ENCODE results near the gene NOL3.
A peak's percentile ranks its signal among the peaks of the same experiment; 100 is the strongest.

Gene NOL3

GRCh38 chr16:67173323-67173722, 3.0 kb downstream of the NOL3 start:
- DNase-seq = no peak

GRCh38 chr16:67173808-67174705, 3.7 kb downstream of the NOL3 start:
- DNase-seq = peak; percentile 59

- DNase-seq = no peak
These were observed 4.4 kb downstream of the NOL3 start for GRCh38 chr16:67174706-67175231.

- no peak for DNase-seq
These were observed 6.3 kb downstream of the NOL3 start for GRCh38 chr16:67176662-67177061.

- DNase-seq = peak; percentile 57
These were observed 7.7 kb downstream of the NOL3 start for GRCh38 chr16:67177743-67178699.

- no peak for DNase-seq
These were observed 9.2 kb downstream of the NOL3 start for GRCh38 chr16:67179421-67180080.

- no peak for DNase-seq
These were observed 9.8 kb downstream of the NOL3 start for GRCh38 chr16:67180166-67180565.

- DNase-seq = no peak
These were observed 11.0 kb downstream of the NOL3 start for GRCh38 chr16:67181346-67181745.

GRCh38 chr16:67182288-67182687, 11.9 kb downstream of the NOL3 start:
- DNase-seq = no peak

- no peak for DNase-seq
These were observed 12.9 kb downstream of the NOL3 start for GRCh38 chr16:67183284-67183626.

- DNase-seq = peak; percentile 94
These were observed 13.5 kb downstream of the NOL3 start, which contains the start of gene MATCAP1 for GRCh38 chr16:67183627-67184452. TSS of gene MATCAP1 (minus strand) at chr16:67183963. CDS start at chr16:67180610, 3,353 bp downstream.

- DNase-seq = no peak
These were observed 14.2 kb downstream of the NOL3 start for GRCh38 chr16:67184453-67184994.

- DNase-seq = peak; percentile 85
These were observed 14.8 kb downstream of the NOL3 start for GRCh38 chr16:67184995-67185650.

GRCh38 chr16:67185651-67186134, 15.4 kb downstream of the NOL3 start:
- DNase-seq = no peak

GRCh38 chr16:67186550-67186950, 16.2 kb downstream of the NOL3 start:
- DNase-seq = no peak

GRCh38 chr16:67187175-67187890, 17.0 kb downstream of the NOL3 start:
- DNase-seq = no peak

- no peak for DNase-seq
These were observed 18.0 kb downstream of the NOL3 start for GRCh38 chr16:67188323-67188722.

- DNase-seq = no peak
These were observed 18.5 kb downstream of the NOL3 start for GRCh38 chr16:67188798-67189197.

- no peak for DNase-seq
These were observed 19.7 kb downstream of the NOL3 start, which contains the start of gene EXOC3L1 for GRCh38 chr16:67190041-67190440. TSS of gene EXOC3L1 (minus strand) at chr16:67190136. CDS start at chr16:67189676, 460 bp downstream.

Data from activated naive CD4-positive, alpha-beta T cell treated with anti-CD3 and anti-CD28 coated beads, Interleukin-2, amount 50 U/mL, for 16 hours (primary cell).